HG02763 (cell line): Measurements from ENCODE around the gene BPTF.
"Not testable (repeated sequence)": the region's sequence is repeated elsewhere in the genome, so short reads cannot be mapped to it uniquely, and the experiment has no call there.

Experiments
- ATAC-seq: cut with Tn5 transposase; IDR thresholded peaks from one replicate; pipeline ENCODE4 v1.9.1; 2021; ENCODE audit warnings: mild to moderate bottlenecking, moderate library complexity; ENCODE audit not compliant: unreplicated experiment

Gene BPTF

DNA sequence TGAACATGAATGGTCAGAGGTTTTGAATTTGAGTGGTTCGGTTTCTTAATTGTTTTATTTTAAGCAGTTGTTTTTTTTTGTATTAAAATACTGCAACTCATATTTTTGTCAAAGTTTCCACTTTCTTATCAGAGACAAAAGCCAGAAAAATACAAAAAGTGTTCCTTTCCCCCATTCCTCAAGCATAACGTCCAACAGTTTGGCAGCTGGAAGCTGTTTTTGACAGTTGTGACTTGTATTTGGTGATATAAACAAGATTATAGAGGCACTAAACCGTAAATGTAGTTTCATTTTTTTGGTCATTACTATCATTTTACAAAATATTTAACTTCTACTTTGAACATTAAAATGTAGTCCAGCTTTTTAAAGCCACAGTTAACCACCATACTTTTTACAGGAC lies 135.0 kb downstream of the BPTF start:
- not testable (repeated sequence) for ATAC-seq

- ATAC-seq, result not testable (repeated sequence)
Observed at GRCh38 chr17:67962156-67962555, 136.9 kb downstream of the BPTF start.

DNA sequence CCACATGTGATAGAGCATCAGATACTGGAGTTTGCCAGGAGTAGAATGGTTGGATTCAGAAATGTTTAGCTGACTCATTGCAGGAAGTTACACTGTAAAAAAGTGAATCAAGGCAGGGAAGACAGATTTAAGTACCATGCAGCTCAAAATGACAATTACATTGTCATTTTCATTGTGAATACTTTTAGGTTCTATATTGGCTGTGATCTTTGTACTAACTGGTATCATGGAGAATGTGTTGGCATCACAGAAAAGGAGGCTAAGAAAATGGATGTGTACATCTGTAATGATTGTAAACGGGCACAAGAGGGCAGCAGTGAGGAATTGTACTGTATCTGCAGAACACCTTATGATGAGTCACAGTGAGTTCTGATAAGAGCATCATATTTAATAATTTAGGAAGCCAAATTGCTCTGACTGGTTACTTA lies 137.9 kb downstream of the BPTF start:
- peak; percentile 51 for ATAC-seq

- no peak for ATAC-seq
Observed at GRCh38 chr17:67970783-67971182, 145.5 kb downstream of the BPTF start.

DNA sequence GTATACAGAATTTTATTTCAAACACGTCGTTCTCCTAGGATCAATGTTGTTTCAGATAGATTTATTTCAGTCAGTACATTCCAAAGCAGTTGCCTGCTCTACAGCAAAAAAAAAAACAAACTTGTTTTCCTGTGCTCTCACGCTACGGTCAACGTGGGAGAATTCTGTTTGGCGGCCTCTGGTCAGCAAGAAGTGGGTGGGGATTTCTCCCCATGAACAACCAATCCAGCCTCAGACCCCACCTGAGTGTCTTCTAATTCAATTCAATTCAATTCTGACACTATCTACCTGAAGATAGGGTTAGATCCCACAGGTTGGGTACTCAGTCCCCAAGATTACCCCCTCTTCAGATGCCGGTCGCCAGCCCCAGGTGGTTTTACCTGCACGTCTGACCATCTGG lies 148.9 kb downstream of the BPTF start:
- ATAC-seq, result no peak

- no peak for ATAC-seq
Observed at GRCh38 chr17:67974598-67975066, 149.3 kb downstream of the BPTF start.

DNA sequence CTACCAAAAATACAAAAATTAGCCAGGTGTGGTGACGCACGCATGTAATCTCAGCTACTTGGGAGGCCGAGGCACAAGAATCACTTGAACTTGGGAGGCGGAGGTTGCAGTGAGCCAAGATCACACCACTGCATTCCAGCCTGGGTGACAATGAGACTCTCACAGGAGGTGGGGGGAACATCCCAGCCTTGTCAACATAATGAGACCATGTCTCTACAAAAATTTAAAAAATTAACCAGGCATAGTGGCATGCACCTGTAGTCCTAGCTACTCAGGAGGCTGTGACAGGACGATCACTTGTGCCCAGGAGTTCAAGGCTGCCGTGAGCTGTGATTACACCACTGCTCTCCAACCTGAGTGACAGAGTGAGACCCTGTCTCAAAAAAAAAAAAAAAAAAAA lies 151.0 kb downstream of the BPTF start:
- not testable (repeated sequence) for ATAC-seq

GRCh38 chr17:67980456-67980855 lies 155.2 kb downstream of the BPTF start:
- no peak for ATAC-seq

- not testable (repeated sequence) for ATAC-seq
Observed at GRCh38 chr17:67980883-67981282, 155.6 kb downstream of the BPTF start.

GRCh38 chr17:67982034-67982640 lies 156.8 kb downstream of the BPTF start:
- ATAC-seq, result no peak

- ATAC-seq, result no peak
Observed at GRCh38 chr17:67982686-67983382, 157.5 kb downstream of the BPTF start.

DNA sequence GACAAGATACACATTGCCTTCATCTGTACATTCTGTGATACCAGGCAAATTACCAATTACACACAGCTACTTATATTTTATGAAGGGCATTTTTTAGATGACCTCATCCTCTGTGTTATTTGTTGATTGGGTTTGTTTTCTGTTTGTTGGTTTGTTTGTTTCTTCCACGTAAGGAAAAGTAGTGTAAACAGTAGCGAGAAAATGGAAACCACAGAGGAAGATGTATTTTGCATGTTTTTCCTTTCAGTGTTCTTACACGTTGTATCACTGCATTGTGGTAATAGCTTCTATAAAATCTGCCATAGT lies 158.0 kb downstream of the BPTF start:
- no peak for ATAC-seq

DNA sequence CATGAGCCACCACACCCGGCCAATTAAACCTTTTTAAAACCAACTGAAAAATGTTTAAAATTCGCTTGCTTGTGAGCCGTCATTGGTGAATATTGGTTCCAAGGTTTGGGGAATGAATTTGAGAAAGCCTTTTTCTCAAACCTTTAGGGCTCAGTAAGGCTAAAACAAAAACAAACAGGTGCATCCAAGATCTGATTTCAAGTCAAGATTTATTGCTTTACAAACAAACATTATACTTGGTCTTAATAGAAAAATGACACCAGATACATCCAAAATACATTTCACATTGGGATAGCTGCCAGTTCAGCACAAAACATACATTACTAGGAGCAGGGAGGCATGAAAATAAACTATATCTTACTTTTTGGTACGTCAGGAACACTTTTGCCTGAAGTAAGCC lies 165.6 kb downstream of the BPTF start:
- no peak for ATAC-seq

DNA sequence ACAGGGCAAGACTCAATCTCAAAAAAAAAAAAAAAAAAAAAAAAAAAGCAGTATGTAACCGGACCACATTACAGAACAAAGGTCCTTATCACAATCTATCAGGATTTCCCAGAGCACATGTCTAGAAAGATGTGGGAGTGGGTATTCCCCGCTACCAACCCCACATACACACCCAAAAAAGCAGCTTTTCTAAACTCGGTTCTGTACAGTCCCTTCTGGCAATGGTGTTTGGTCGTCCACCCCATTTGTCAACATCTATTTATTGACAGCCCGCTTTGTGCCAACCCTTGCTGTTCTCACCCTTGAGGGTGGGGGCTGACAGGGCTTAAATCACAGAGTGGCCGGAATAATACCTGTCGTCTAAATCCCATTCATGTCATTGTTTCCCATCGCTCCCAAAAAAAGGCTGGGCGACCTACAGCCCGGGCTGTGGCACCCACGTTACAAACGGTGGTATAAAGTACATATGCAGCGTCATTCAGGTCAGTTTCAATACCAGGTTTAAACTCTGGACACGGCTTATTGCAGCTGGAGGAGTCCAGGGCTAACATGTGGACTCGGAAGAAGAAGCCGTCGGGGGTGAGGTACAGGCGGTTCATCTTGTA lies 167.3 kb downstream of the BPTF start:
- ATAC-seq, result no peak

DNA sequence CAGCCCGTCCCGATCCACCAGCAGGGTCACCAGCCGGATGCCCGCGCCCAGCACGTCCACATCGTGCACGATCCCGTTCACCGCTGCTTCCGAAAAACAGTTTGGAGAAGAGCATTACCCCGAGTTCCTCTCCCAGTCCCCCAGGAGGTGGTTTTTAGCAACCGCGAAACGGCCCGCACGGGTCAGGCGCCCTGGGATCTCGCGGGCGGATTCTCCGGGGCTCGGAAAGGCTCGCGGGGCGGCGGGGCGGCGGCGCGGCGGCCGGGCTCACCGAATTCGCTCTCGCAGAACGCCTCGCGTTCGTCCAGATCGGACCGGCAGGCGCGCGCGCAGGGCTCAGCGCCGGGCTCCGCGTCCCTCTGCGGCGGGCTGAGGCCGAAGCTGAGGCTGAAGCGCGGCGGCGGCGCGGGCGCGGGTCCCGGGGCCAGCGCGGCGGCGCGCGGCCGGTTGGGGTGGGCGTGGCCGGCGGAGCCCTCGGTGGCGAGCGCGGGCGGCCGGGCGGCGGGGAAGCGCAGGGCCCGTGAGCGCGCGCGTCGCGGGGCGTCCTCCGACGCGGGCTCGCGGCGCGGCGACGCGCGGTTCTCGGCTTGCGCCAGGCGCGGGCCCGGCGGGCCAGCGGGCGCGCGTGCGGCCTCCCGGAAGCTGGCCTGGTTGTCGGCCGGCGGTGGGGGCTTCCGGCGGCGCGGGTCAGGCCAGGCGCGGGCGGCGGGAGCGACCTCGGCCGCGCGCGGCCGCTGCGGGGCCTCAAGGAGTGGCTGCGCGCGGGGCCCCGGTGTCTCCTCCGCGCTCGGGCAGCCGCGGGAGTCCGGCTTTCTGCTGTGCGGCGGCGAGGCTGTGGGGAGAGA lies 168.1 kb downstream of the BPTF start:
- peak; percentile 83 for ATAC-seq

DNA sequence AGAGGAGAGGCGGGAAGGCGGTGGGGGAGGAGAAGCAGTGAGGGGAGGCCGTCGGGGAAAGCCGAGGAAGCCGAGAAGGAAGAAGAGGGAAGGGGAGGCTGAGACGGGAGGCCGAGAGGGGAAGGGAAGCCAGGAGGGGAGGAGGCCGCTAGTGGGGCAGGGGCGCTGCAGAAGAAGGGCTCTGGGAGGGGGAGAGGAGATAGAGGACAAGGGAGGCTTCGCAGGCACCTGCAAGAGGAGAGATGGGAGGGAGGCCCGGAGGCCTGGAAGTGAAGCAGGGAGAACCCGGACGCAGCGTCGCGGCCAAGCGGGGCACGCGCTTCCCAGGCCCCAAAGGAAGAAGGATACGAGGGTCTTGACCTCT lies 168.7 kb downstream of the BPTF start:
- ATAC-seq, result no peak

DNA sequence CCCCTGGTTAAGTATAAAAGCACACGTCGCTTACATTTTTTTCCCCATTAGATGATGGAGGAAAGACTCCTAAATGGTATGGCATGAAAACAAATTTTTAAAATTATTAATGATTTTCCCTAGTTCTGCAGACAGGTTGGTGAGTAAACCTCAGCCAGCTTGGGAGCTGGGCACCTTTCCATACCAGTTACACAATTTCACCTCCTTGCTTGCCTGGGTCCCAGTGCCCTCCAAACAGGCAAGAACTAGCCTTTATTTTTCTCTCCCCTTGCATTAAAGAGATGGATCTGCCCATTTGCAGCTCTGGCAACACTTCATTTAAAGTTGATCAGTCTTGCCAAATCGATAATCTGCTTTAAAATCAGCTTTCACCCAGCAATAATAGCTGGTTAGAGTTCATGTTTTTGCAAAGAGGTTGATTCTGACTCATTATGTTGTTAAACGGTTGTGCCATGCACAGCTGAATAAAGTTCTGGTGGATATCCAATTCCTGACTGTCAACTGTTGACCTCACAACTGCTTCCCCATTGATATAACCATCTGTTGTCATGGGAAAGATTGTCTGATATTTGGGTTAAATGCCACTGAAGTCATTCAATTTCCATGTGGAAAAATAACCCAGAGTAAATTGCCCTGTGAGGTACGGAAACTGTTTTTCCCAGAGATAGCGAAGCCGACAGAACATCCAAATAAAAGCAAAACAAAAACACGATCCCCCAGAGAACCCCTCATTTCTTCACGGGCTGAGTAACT lies 169.7 kb downstream of the BPTF start:
- ATAC-seq, result no peak

DNA sequence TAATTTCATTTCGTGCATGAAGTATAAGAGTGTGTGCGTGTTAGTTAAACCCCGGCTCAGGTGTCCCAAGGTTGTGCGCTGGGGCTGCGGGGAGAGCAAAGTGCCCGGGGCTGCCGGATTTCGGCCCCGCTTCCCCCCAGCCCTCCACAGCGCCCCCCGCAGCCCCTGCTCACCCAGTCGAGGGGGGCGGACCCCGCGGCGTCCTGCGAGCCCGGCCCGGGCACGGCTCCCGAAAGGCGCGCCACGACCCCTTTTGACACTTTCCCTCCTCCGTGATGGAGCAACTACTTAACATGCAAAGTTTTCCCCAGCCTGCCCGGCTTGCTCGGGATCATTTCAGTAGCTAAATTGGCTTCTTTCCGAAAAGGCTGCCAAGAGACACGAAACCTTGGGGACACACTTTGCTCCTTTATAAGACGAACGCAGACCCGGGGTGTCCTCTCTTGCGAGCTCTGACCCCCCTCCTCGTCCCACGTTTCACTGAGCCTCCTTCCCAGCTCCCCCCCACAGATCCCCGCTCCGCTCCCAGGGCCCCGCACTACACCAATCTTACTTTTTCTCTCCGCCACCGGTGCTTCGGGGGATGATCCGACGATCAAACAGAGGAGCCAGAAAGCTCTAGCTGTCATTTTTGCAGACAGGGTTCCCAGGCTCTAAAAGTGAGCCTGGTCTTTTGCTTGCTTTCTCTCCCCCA lies 170.4 kb downstream of the BPTF start:
- no peak for ATAC-seq

- not testable (repeated sequence) for ATAC-seq
Observed at GRCh38 chr17:67996301-67997171, 171.2 kb downstream of the BPTF start, which contains the start of gene C17orf58. TSS of gene C17orf58 (minus strand) at chr17:67996469. CDS start at chr17:67996198, 271 bp downstream.
